ENCODE data around the gene GADL1.

The GADL1 gene

GRCh38 chr3:30858894-30859389 lies 35.5 kb downstream of the GADL1 start:
- Histone ChIP-seq H3K9ac (ENCODE audit: low read length) (no peak overlapping the region), H3K27ac (ENCODE audit: low read depth, low read length) (no peak overlapping the region), H3K4me2 (ENCODE audit: low read depth, low read length, poor library complexity, severe bottlenecking) (no peak overlapping the region), H4K20me1 (ENCODE audit: low read depth, low read length) (no peaks in the 10 kb centered on the region), H3K27me3 (ENCODE audit: low read length) (no peaks in the 10 kb centered on the region), H3K4me3 (ENCODE audit: insufficient read depth, low read length, poor library complexity, severe bottlenecking) (no peak overlapping the region), H3K79me2 (ENCODE audit: insufficient read depth, low read length) (no peaks in the 10 kb centered on the region), H3K9me2 (replicated peaks; ENCODE audit: insufficient read depth, low read length) (no peaks in the 10 kb centered on the region), H3K9me3 (ENCODE audit: insufficient read depth, low read length) (no peaks in the 10 kb centered on the region), H3K36me3 (ENCODE audit: low read length) (no peaks in the 10 kb centered on the region), H2AFZ (ENCODE audit: low read depth, low read length, severe bottlenecking) (no peak overlapping the region), H3F3A (ENCODE audit: insufficient read depth) (no peaks in the 10 kb centered on the region)
- TF ChIP-seq CTCF (IDR thresholded peaks at IDR 0.05; ENCODE audit: insufficient read depth, low read length, poor library complexity, severe bottlenecking) (no peak), EZH2phosphoT487 (conservative IDR thresholded peaks at IDR 0.05; ENCODE audit: low read length) (no peak)

GRCh38 chr3:30855400-30856292 lies 38.8 kb downstream of the GADL1 start:
- Histone ChIP-seq H2AFZ (ENCODE audit: low read depth, low read length, severe bottlenecking) (no peak overlapping the region), H3K9me3 (ENCODE audit: insufficient read depth, low read length) (no peaks in the 10 kb centered on the region), H3K27ac (ENCODE audit: low read depth, low read length) (no peak overlapping the region), H3K9me2 (replicated peaks; ENCODE audit: insufficient read depth, low read length) (no peaks in the 10 kb centered on the region), H4K20me1 (ENCODE audit: low read depth, low read length) (no peaks in the 10 kb centered on the region), H3K36me3 (ENCODE audit: low read length) (no peaks in the 10 kb centered on the region), H3K4me3 (ENCODE audit: insufficient read depth, low read length, poor library complexity, severe bottlenecking) (no peak overlapping the region), H3K27me3 (ENCODE audit: low read length) (no peaks in the 10 kb centered on the region), H3K9ac (ENCODE audit: low read length) (no peak overlapping the region), H3K79me2 (ENCODE audit: insufficient read depth, low read length) (no peaks in the 10 kb centered on the region), H3F3A (ENCODE audit: insufficient read depth) (no peaks in the 10 kb centered on the region), H3K4me2 (ENCODE audit: low read depth, low read length, poor library complexity, severe bottlenecking) (no peak overlapping the region)
- no peak for TF ChIP-seq EZH2phosphoT487 (conservative IDR thresholded peaks at IDR 0.05; ENCODE audit: low read length)
- no peak for TF ChIP-seq CTCF (IDR thresholded peaks at IDR 0.05; ENCODE audit: insufficient read depth, low read length, poor library complexity, severe bottlenecking)

GRCh38 chr3:30852833-30853232 lies 41.6 kb downstream of the GADL1 start:
- Histone ChIP-seq H3K79me2 (ENCODE audit: insufficient read depth, low read length) (no peaks in the 10 kb centered on the region), H4K20me1 (ENCODE audit: low read depth, low read length) (no peaks in the 10 kb centered on the region), H2AFZ (ENCODE audit: low read depth, low read length, severe bottlenecking) (no peak overlapping the region), H3K9me2 (replicated peaks; ENCODE audit: insufficient read depth, low read length) (no peaks in the 10 kb centered on the region), H3K27me3 (ENCODE audit: low read length) (no peaks in the 10 kb centered on the region), H3K27ac (ENCODE audit: low read depth, low read length) (no peak overlapping the region), H3K9ac (ENCODE audit: low read length) (no peak overlapping the region), H3K9me3 (ENCODE audit: insufficient read depth, low read length) (no peaks in the 10 kb centered on the region), H3F3A (ENCODE audit: insufficient read depth) (no peaks in the 10 kb centered on the region), H3K36me3 (ENCODE audit: low read length) (no peaks in the 10 kb centered on the region), H3K4me3 (ENCODE audit: insufficient read depth, low read length, poor library complexity, severe bottlenecking) (no peak overlapping the region), H3K4me2 (ENCODE audit: low read depth, low read length, poor library complexity, severe bottlenecking) (no peak overlapping the region)
- TF ChIP-seq CTCF (IDR thresholded peaks at IDR 0.05; ENCODE audit: insufficient read depth, low read length, poor library complexity, severe bottlenecking) (no peak), EZH2phosphoT487 (conservative IDR thresholded peaks at IDR 0.05; ENCODE audit: low read length) (no peak)
